K562 (cell line): Measurements from ENCODE around the gene UNC119B. TPM values are rescaled to one million over a fixed set of nuclear protein-coding genes. Genes with fewer than 3 reads are reported as not detected.

Experiments
- ATAC-seq: fragments of 200-7000 bp; cut with Tn5 transposase; 3 replicates; pipeline ENCODE4 v1.9.1; 2020; ENCODE audit warnings: moderate library complexity
- BruUV-seq: library from RNA; stranded (reverse); fragments of 400-500 nt; replicated peaks from 2 replicates; lab custom pipeline; 2021; lab: Mats Ljungman, UMichigan
- CTCF ChIA-PET: fragments of 300-600 bp; formaldehyde crosslinking; extraction: SDS; loops from one replicate; lab custom pipeline; 2021; ENCODE audit warnings: low intra/inter-chr PET ratio; lab: Yijun Ruan, JAX
- POLR2A ChIA-PET: fragments of 300-600, 350-650 bp; sonication (Branson Sonifier 250); formaldehyde crosslinking; extraction: SDS; loops from one replicate; lab custom pipeline; 2021; ENCODE audit warnings: antibody characterized with exemption, inconsistent platforms; lab: Yijun Ruan, JAX
- DNase-seq, 4 experiments: peaks; one replicate each; pipeline versions ENCODE4 v3.0.0 to v3.0.0-alpha.2; 2011 to 2018; ENCODE audit warnings: low spot score in 3 of 4, mixed read lengths in 3 of 4; ENCODE audit errors: extremely low read depth in 1 of 4
- FAIRE-seq: peaks from 2 replicates; lab custom pipeline; 2011; peaks lifted over from hg19 to GRCh38; lab: Jason Lieb, UNC
- H2AFZ ChIP-seq: 2 replicates; pipeline ENCODE4 v1.6.0; 2011; ENCODE audit warnings: low read depth, low read length, control low read depth, inconsistent platforms
- H3K27ac ChIP-seq: fragments of 200-600 bp; 3 replicates; pipeline ENCODE4 v1.8.0; 2011; ENCODE audit warnings: low read depth, mild to moderate bottlenecking, control low read depth, inconsistent platforms, low read length, moderate library complexity, mixed read lengths; ENCODE audit errors: extremely low read depth
- H3K27me3 ChIP-seq, 2 experiments: fragments of 300-600 bp in 1 of 2; 2 replicates in 1 of 2; 3 replicates in 1 of 2; pipeline versions ENCODE4 v1.6.0 to v1.8.0; 2011; ENCODE audit warnings: inconsistent platforms in 2 of 2, low read length in 2 of 2, mild to moderate bottlenecking in 1 of 2, mixed read lengths in 1 of 2, moderate library complexity in 1 of 2; ENCODE audit not compliant: control insufficient read depth in 2 of 2, insufficient read depth in 2 of 2
- H3K36me3 ChIP-seq: fragments of 300-600 bp; 3 replicates; pipeline ENCODE4 v1.8.0; 2011; ENCODE audit warnings: mild to moderate bottlenecking, low read length, inconsistent platforms; ENCODE audit not compliant: control insufficient read depth, insufficient read depth
- H3K4me1 ChIP-seq, 2 experiments: fragments of 200-600 bp in 1 of 2; replicated peaks in 1 of 2; 2 replicates in 1 of 2; 3 replicates in 1 of 2; pipeline versions ENCODE4 v1.5.1 to v1.8.0; 2011; ENCODE audit warnings: inconsistent platforms in 2 of 2, low read length in 2 of 2, mild to moderate bottlenecking in 1 of 2, mixed read lengths in 1 of 2, moderate library complexity in 1 of 2; ENCODE audit not compliant: control insufficient read depth in 2 of 2, insufficient read depth in 2 of 2
- H3K4me2 ChIP-seq: 2 replicates; pipeline ENCODE4 v1.6.1; 2011; ENCODE audit warnings: low read length, control low read depth, inconsistent platforms, mixed read lengths; ENCODE audit not compliant: insufficient read depth
- H3K4me3 ChIP-seq: fragments of 200-600 bp; sonication (generic), shearing (Covaris generic); 2 replicates; pipeline ENCODE4 v1.5.1; 2016; ENCODE audit warnings: control low read depth, inconsistent platforms
- H3K79me2 ChIP-seq: fragments of 200-600 bp; 3 replicates; pipeline ENCODE4 v1.8.0; 2011; ENCODE audit warnings: low read length, inconsistent platforms; ENCODE audit not compliant: control insufficient read depth, insufficient read depth
- H3K9ac ChIP-seq, 2 experiments: 2 replicates each; pipeline versions ENCODE4 v1.6.0 to v1.6.1; 2011; ENCODE audit warnings: low read depth in 2 of 2, low read length in 2 of 2, control low read depth in 1 of 2, inconsistent platforms in 1 of 2, mild to moderate bottlenecking in 1 of 2, mixed read lengths in 1 of 2; ENCODE audit not compliant: insufficient read depth in 1 of 2
- H3K9me1 ChIP-seq: one replicate; pipeline ENCODE4 v1.6.0; 2011; ENCODE audit warnings: inconsistent platforms, mild to moderate bottlenecking, low read length, moderate library complexity; ENCODE audit not compliant: control insufficient read depth, insufficient read depth
- H3K9me3 ChIP-seq: replicated peaks from 2 replicates; pipeline ENCODE4 v1.5.1; 2011; ENCODE audit warnings: low read depth, low read length, inconsistent platforms; ENCODE audit not compliant: control insufficient read depth, insufficient read depth
- H4K20me1 ChIP-seq: replicated peaks from 2 replicates; pipeline ENCODE4 v1.6.1; 2011; ENCODE audit warnings: low read length, inconsistent platforms, mixed read lengths; ENCODE audit not compliant: control insufficient read depth, insufficient read depth
- FUS ChIP-seq: fragments of 200-400 bp; formaldehyde crosslinking; optimal IDR thresholded peaks from 2 replicates; pipeline ENCODE3; 2017; ENCODE audit warnings: low read depth, low read length
- TAF7 ChIP-seq: fragments of 450-650 bp; IDR thresholded peaks from 2 replicates; pipeline ENCODE4 v1.6.1; 2016; ENCODE audit warnings: missing genetic modification characterization, missing compliant biosample characterization
- YBX1 ChIP-seq: fragments of 450-650 bp; IDR thresholded peaks from 2 replicates; pipeline ENCODE4 v1.7.1; 2016; ENCODE audit warnings: mild to moderate bottlenecking
- WGBS: fragments of 100-300 bp; shearing (Covaris generic); methylation state at CpG from one replicate; pipeline ENCODE4 v1.1.6; 2016; ENCODE audit warnings: low coverage, mixed read lengths; ENCODE audit not compliant: insufficient coverage; ENCODE audit errors: missing lambda C conversion rate; 5-methylcytosine and 5-hydroxymethylcytosine counted together
- in situ Hi-C: fragments of 300-500 bp; cut with MboI; formaldehyde crosslinking; loops from 4 replicates; pipeline ENCODE4 v1.15.0; 2018; ENCODE audit warnings: inconsistent platforms, mixed read lengths
- intact Hi-C: fragments of 100-400 bp; cut with micrococcal nuclease; formaldehyde crosslinking; loops from 2 replicates; pipeline ENCODE4 v1.14.2; 2022
- polyA plus RNA-seq, 8 experiments: library from polyadenylated mRNA; depleted of rRNA in 4 of 8; stranded (reverse) in 5 of 8; unstranded in 3 of 8; fragments of >200 nt; fragmentation: Nextera tagmentation in 2 of 8; fragmentation: Illumina TruSeq in 1 of 8; extraction: Ambion mirVana in 2 of 8; extraction: Trizol in 1 of 8; gene quantifications; 2 replicates each; pipeline versions ENCODE4 v1.2.1 to v1.2.3, GENCODE V29; 2011 to 2014; ENCODE audit warnings: inconsistent platforms in 1 of 8, missing spikeins in 1 of 8
- total RNA-seq, 7 experiments: library from RNA; depleted of rRNA in 6 of 7; stranded (reverse); fragments of >200 nt in 6 of 7; fragmentation: Illumina TruSeq in 2 of 7; extraction: Trizol in 2 of 7; gene quantifications; 2 replicates each; pipeline versions ENCODE4 v1.2.1 to v1.2.3, GENCODE V29; 2011 to 2021; ENCODE audit warnings: low replicate concordance in 1 of 7
- TF ChIP-seq, protein P1 (sequence below), 2 experiments: fragments of 450-650 bp; IDR thresholded peaks; 2 replicates each; pipeline ENCODE4 v1.6.1; 2018; ENCODE audit warnings: mild to moderate bottlenecking in 2 of 2, low read depth in 1 of 2; ENCODE audit not compliant: partially characterized antibody in 2 of 2
- TF ChIP-seq, protein P2 (sequence below): sonication (generic); formaldehyde crosslinking; IDR thresholded peaks from 2 replicates; pipeline ENCODE4 v1.8.1; 2023; ENCODE audit warnings: mild to moderate bottlenecking, missing genetic modification reagents, moderate library complexity

The UNC119B gene
- total and polyA plus RNA-seq, 9 of the 15 experiments (the other 6 are each of a cell fraction or from before 2014, with no cell fraction given) = 4.0 to 34.5 (median 15.1) TPM

DNA sequence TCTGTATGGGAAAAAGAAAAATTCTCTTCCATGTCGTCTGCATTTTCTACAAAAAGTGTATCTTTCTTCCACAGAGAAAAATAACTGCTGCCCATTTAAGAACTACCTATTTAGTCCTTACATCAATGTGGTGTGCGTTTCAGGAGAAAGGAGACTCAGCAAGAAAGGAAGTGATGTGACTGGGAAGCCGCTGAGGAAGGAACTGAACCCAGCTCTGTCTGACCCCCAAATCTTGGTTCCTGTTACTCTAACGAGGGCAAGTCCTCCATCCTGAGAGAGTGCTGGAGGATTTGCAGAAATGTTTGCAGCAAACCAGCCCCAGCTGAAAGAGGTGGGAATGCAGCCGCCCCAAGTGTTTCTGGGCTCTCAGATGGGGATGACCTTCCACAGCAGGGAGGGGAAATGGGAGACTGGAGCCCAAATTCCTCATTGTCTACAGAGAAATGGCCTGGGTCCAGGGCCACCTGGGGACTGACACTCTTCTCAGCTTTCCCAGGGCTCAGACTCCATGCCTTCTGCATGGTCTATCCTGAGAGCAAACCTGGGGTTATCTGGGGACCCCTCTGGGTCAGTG lies 30.0 kb upstream of the UNC119B start:
- no peak overlapping the region for H3K27ac ChIP-seq
- TF ChIP-seq, protein P1, sequence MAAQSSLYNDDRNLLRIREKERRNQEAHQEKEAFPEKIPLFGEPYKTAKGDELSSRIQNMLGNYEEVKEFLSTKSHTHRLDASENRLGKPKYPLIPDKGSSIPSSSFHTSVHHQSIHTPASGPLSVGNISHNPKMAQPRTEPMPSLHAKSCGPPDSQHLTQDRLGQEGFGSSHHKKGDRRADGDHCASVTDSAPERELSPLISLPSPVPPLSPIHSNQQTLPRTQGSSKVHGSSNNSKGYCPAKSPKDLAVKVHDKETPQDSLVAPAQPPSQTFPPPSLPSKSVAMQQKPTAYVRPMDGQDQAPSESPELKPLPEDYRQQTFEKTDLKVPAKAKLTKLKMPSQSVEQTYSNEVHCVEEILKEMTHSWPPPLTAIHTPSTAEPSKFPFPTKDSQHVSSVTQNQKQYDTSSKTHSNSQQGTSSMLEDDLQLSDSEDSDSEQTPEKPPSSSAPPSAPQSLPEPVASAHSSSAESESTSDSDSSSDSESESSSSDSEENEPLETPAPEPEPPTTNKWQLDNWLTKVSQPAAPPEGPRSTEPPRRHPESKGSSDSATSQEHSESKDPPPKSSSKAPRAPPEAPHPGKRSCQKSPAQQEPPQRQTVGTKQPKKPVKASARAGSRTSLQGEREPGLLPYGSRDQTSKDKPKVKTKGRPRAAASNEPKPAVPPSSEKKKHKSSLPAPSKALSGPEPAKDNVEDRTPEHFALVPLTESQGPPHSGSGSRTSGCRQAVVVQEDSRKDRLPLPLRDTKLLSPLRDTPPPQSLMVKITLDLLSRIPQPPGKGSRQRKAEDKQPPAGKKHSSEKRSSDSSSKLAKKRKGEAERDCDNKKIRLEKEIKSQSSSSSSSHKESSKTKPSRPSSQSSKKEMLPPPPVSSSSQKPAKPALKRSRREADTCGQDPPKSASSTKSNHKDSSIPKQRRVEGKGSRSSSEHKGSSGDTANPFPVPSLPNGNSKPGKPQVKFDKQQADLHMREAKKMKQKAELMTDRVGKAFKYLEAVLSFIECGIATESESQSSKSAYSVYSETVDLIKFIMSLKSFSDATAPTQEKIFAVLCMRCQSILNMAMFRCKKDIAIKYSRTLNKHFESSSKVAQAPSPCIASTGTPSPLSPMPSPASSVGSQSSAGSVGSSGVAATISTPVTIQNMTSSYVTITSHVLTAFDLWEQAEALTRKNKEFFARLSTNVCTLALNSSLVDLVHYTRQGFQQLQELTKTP (IDR thresholded peaks at IDR 0.05; ENCODE audit: low read depth in 1 of 2, partially characterized antibody in 2 of 2) = no peak
- no peak for TF ChIP-seq YBX1
- TF ChIP-seq, protein P2, sequence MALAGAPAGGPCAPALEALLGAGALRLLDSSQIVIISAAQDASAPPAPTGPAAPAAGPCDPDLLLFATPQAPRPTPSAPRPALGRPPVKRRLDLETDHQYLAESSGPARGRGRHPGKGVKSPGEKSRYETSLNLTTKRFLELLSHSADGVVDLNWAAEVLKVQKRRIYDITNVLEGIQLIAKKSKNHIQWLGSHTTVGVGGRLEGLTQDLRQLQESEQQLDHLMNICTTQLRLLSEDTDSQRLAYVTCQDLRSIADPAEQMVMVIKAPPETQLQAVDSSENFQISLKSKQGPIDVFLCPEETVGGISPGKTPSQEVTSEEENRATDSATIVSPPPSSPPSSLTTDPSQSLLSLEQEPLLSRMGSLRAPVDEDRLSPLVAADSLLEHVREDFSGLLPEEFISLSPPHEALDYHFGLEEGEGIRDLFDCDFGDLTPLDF (CRISPR knock-in tag) = no peak
- no peak for TF ChIP-seq TAF7 (tag)
- TF ChIP-seq FUS = no peak
- H3K79me2 ChIP-seq = no peaks in the 10 kb centered on the region
- peaks cover 16 to 28% of the 10 kb centered on the region in 2 experiments for H3K27me3 ChIP-seq
- H3K4me3 ChIP-seq = no peak overlapping the region
- intact Hi-C loops (no loop called here), in situ Hi-C loops (no loop called here)
- CTCF ChIA-PET = no interaction called here
- no peaks in the 10 kb centered on the region for H3K9me1 ChIP-seq
- H4K20me1 ChIP-seq = no peaks in the 10 kb centered on the region
- WGBS = 0% methylated on average over 4 of the region's 5 CpGs
- H3K4me2 ChIP-seq = no peak overlapping the region
- POLR2A ChIA-PET = interaction anchor here (1.5 kb wide), 1 partner anchor 11 kb away, joined by 4 read pairs; no protein-coding TSS in a partner anchor
- no peak overlapping the region for H3K9ac ChIP-seq
- ATAC-seq (no peak), DNase-seq (no peak), FAIRE-seq (no peak)
- no peaks in the 10 kb centered on the region; a peak in 2 of 5 replicates for H3K4me1 ChIP-seq
- no peak overlapping the region for H2AFZ ChIP-seq
- BruUV-seq = no TSS peak
- no peaks in the 10 kb centered on the region for H3K9me3 ChIP-seq
- no peaks in the 10 kb centered on the region for H3K36me3 ChIP-seq
